A673 (cell line): Measurements from ENCODE around the gene PIK3R1. TPM values are rescaled to one million over a fixed set of nuclear protein-coding genes. Genes with fewer than 3 reads are reported as not detected.

ENCODE experiments used
- BruUV-seq: library from RNA; stranded (reverse); fragments of 400-500 nt; replicated peaks from 2 replicates; lab custom pipeline; 2021; lab: Mats Ljungman, UMichigan
- CTCF ChIA-PET: fragments of 300-600 bp; sonication (Branson Sonifier 250); formaldehyde crosslinking; loops from one replicate; lab custom pipeline; 2022; ENCODE audit warnings: antibody characterized with exemption; lab: Charles Lee
- POLR2A ChIA-PET: fragments of 300-600 bp; sonication (Branson Sonifier 250); formaldehyde crosslinking; loops from one replicate; lab custom pipeline; 2022; ENCODE audit warnings: antibody characterized with exemption; ENCODE audit not compliant: low non-redundant PET; lab: Charles Lee
- DNase-seq: peaks from one replicate; pipeline ENCODE4 v3.0.0-alpha.2; 2015; ENCODE audit warnings: low spot score
- H3K27ac ChIP-seq: fragments of 200-600 bp; sonication (generic); 2 replicates; pipeline ENCODE4 v1.5.1; 2016; ENCODE audit warnings: mixed run types, low read depth, mild to moderate bottlenecking, mixed read lengths, antibody characterized with exemption, low read length; ENCODE audit not compliant: poor library complexity, severe bottlenecking
- H3K27me3 ChIP-seq: fragments of 200-600 bp; sonication (generic); replicated peaks from 2 replicates; pipeline ENCODE4 v1.6.1; 2017; ENCODE audit warnings: mixed run types, low read depth, mild to moderate bottlenecking, mixed read lengths, antibody characterized with exemption, low read length; ENCODE audit not compliant: insufficient read depth, poor library complexity
- H3K36me3 ChIP-seq: fragments of 200-600 bp; sonication (generic); 2 replicates; pipeline ENCODE4 v1.6.1; 2016; ENCODE audit warnings: mixed run types, mild to moderate bottlenecking, mixed read lengths, antibody characterized with exemption, low read length; ENCODE audit not compliant: insufficient read depth, poor library complexity, severe bottlenecking
- H3K4me1 ChIP-seq: fragments of 200-600 bp; sonication (generic); 2 replicates; pipeline ENCODE4 v1.6.1; 2017; ENCODE audit warnings: mixed run types, mild to moderate bottlenecking, mixed read lengths, antibody characterized with exemption, low read length; ENCODE audit not compliant: insufficient read depth, poor library complexity, severe bottlenecking
- H3K4me3 ChIP-seq: fragments of 200-600 bp; sonication (generic); 2 replicates; pipeline ENCODE4 v1.5.1; 2016; ENCODE audit warnings: low read depth, mixed run types, mild to moderate bottlenecking, mixed read lengths, low read length; ENCODE audit not compliant: poor library complexity, severe bottlenecking
- H3K9me3 ChIP-seq: fragments of 200-600 bp; sonication (generic); 2 replicates; pipeline ENCODE4 v1.6.1; 2016; ENCODE audit warnings: mixed run types, low read depth, mild to moderate bottlenecking, mixed read lengths, antibody characterized with exemption, low read length; ENCODE audit not compliant: poor library complexity, severe bottlenecking
- CTCF ChIP-seq: fragments of 300-800, 200-600 bp; sonication (generic); conservative IDR thresholded peaks from 2 replicates; pipeline ENCODE4 v1.5.1; 2017; ENCODE audit warnings: low read depth, mild to moderate bottlenecking, antibody characterized with exemption, low read length, moderate library complexity, mixed read lengths
- EZH2 ChIP-seq: fragments of 200-600 bp; sonication (generic); IDR thresholded peaks from 2 replicates; pipeline ENCODE4 v1.6.1; 2017; ENCODE audit warnings: borderline replicate concordance, low read depth, mild to moderate bottlenecking, mixed read lengths, antibody characterized with exemption, low read length; ENCODE audit not compliant: poor library complexity, severe bottlenecking
- intact Hi-C: fragments of 100-400 bp; cut with micrococcal nuclease; formaldehyde crosslinking; loops from one replicate; pipeline ENCODE4 v1.10.0; 2022; ENCODE audit not compliant: unreplicated experiment
- total RNA-seq: library from RNA; stranded (reverse); gene quantifications from 2 replicates; pipeline ENCODE4 v1.2.3, GENCODE V29; 2021

PIK3R1 gene
- total RNA-seq, 1 experiment from 2014 or later: 57.9 TPM

- intact Hi-C loops: no loop called here
- no peaks in the 10 kb centered on the region for H3K9me3 ChIP-seq
- peaks cover 3% of the 10 kb centered on the region for H3K36me3 ChIP-seq
- POLR2A ChIA-PET: no interaction called here
- TF ChIP-seq EZH2: no peak
- no peak for TF ChIP-seq CTCF
- no peak overlapping the region for H3K27ac ChIP-seq
- peaks cover 68% of the 10 kb centered on the region for H3K4me1 ChIP-seq
- no TSS peak for BruUV-seq
- CTCF ChIA-PET: interaction anchor here (0.6 kb wide), 1 partner anchor 9 kb away, joined by 4 read pairs; no protein-coding TSS in a partner anchor
- DNase-seq: no peak
- no peaks in the 10 kb centered on the region for H3K27me3 ChIP-seq
- H3K4me3 ChIP-seq: no peak overlapping the region
These were observed 28.1 kb downstream of the PIK3R1 start for GRCh38 chr5:68243681-68244080.

GRCh38 chr5:68245319-68245718 lies 29.8 kb downstream of the PIK3R1 start:
- H3K4me3 ChIP-seq: no peak overlapping the region
- no peaks in the 10 kb centered on the region for H3K27me3 ChIP-seq
- POLR2A ChIA-PET: no interaction called here
- H3K36me3 ChIP-seq: peaks cover 3% of the 10 kb centered on the region
- CTCF ChIA-PET: no interaction called here
- DNase-seq: no peak
- intact Hi-C loops: no loop called here
- H3K4me1 ChIP-seq: peaks cover 69% of the 10 kb centered on the region
- no peak overlapping the region for H3K27ac ChIP-seq
- TF ChIP-seq CTCF: no peak
- no peak for TF ChIP-seq EZH2
- no TSS peak for BruUV-seq
- no peaks in the 10 kb centered on the region for H3K9me3 ChIP-seq

GRCh38 chr5:68246802-68247201 lies 31.2 kb downstream of the PIK3R1 start:
- Histone ChIP-seq H3K4me3 (no peak overlapping the region), H3K36me3 (peaks cover 3% of the 10 kb centered on the region), H3K27me3 (no peaks in the 10 kb centered on the region), H3K27ac (no peak overlapping the region), H3K9me3 (no peaks in the 10 kb centered on the region), H3K4me1 (peaks cover 70% of the 10 kb centered on the region)
- TF ChIP-seq EZH2 (no peak), CTCF (peak; percentile 36; the same call in 1 of the 2 replicates)
- BruUV-seq: no TSS peak
- intact Hi-C loops: no loop called here
- DNase-seq: no peak
- CTCF ChIA-PET: no interaction called here
- POLR2A ChIA-PET: no interaction called here
